NCI-H2081 (cell line): ENCODE results near the gene CACNA2D1.
A peak's percentile ranks its signal among the peaks of the same experiment; 100 is the strongest.
"Not testable (repeated sequence)": the region's sequence is repeated elsewhere in the genome, so short reads cannot be mapped to it uniquely, and the experiment has no call there.

Source experiments
- DNase-seq, 2 experiments: peaks; one replicate each; lab custom pipeline; 2025; lab: John Stamatoyannopoulos, UW

CACNA2D1 gene

DNA sequence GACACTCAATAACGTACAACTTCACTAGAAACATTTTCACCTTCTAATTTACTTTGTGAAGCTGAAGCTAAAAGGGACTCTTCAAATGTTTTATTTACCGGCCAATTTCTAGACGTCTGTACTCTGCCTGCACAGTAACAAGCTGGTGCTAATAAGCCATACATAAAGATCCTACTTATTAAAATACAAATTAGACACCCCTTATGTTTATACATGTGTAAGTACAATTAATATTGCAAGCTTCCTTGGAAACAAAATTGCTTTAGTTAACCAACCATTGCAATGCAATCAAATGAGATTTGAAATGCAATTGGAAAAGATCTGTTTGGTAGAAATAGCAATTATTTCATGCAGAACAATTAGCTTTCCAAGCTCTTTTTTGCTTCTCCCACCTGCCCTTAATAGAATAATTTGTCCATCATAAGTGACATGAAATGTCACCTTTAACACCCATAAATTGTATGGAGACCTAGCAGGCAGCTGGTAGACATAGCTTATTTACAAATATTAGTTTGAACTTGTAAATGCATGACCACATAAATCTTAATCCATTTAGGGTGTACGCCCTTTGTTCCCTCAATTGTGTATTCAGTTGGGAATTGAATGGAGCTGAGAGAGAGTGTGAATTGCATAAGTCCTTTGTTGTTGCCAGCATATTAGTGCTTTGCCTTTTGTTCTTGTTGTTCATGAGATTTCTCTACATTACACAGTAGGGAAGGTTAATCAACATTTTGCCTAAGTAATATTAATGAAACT, 277.1 kb downstream of the CACNA2D1 start:
- peak; percentile 67 to 96 for DNase-seq

DNA sequence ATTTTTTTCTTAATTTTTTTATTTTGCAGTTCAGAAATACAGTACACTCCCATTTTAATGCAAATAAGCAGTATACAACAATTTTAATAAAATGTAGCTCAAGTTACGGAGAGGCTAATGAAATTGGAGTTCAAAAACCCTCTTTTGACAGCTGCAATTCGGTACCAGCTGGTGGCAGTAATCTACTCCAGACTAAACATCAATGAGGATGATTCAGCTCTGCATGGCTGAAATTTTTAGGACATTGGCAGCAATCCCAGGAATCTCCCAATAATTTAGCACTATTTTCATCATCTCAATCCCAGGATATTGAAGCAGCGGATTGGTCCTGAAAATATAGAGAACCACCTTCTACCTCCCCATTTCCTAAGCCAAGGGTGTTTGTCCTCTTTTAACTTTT, 278.8 kb downstream of the CACNA2D1 start:
- peak; percentile 58 to 89 for DNase-seq

DNA sequence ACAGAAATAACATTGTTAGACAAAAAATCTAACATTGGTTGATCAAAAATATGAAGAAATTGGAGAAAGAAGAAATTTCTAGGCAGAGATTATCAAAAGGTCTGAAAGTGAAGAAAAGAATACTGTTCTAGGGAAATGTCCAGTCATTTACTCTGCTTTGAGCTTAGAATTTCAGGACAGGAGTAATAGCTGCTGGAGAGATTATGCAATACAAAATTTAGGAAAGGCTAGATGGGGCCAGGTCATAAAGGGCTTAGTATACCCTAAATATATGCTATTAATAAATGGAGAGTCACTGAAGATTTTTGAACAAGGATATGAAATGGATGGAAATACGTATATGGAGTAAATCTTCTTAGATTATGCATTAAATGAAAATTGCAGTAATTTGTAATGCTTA, 279.2 kb downstream of the CACNA2D1 start:
- DNase-seq: no peak

DNA sequence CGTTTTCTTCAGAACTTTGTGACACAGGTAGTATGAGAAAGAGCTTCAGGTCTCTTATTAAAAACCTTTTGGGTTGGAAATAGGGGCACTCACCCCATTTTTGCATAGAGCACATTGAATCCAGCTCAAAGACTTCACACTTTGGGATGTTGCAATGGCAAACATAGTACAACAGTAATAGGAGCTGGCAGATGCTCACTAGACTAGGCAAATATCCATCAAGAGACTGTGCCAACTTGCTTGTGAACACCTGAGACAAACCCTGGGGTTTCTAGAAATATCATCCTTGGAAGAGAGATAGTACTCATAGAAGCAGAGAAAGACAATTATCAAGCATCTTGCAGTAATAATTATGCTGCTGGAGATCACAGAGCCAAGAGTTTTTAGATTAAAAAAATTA, 280.0 kb downstream of the CACNA2D1 start:
- DNase-seq: peak; percentile 19 to 81

DNA sequence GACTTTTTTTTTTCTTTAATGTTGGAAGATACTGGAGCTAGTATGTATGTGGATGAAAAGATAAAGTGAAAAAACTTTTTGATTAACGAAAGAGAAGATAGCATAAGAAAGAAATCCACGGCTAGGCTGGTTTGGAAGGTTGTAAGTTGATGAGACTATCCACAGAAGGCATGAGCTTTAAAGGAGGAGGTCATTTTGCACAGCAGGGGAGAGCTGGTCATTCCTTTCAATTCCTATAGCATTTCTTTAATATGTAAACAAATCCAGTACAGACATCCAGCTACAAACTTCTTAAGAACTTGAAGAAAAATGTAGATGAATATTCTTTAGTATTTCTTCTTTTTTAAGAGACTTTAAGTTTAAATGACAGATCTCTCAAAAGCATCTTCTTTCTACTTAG, 281.3 kb downstream of the CACNA2D1 start:
- no peak for DNase-seq

DNA sequence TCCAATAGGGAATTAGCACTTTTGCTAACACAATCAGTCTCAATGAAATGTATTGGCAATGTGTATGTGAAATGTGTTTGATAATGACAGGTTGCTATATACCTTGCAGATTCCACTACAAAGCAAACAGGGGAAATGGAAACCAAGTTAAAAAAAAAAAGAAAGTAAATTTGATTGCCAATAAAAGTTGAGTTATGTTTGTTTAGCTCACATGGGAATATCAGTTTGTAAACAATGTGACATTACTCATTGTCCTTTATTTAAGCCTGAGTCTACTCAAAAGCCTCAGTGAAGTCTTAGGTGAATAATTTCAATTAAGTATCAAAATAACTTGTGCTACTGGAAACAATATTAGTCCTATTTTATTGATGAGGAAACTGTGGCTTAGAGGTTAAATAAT, 285.2 kb downstream of the CACNA2D1 start:
- peak; percentile 30 to 75 for DNase-seq

DNA sequence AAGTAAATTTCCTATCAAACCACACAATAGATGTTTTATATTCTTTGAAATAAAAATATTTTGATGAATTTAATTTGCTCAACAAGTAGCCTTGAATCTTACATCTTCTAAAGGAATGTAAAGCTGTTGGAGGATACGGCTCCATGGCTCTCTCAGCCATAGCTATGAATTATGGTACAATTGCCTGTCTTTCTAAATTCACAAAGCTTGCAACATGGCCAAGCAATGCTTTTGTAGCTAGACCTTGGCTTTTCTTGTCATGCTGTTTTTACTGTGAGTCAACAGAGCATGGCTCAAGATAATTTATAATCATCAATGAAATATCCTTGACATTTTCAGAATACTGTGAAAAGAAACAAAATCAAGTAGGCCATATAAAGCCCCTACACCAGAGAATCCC, 286.7 kb downstream of the CACNA2D1 start:
- DNase-seq: peak in 1 of 2 experiments; percentile 45

DNA sequence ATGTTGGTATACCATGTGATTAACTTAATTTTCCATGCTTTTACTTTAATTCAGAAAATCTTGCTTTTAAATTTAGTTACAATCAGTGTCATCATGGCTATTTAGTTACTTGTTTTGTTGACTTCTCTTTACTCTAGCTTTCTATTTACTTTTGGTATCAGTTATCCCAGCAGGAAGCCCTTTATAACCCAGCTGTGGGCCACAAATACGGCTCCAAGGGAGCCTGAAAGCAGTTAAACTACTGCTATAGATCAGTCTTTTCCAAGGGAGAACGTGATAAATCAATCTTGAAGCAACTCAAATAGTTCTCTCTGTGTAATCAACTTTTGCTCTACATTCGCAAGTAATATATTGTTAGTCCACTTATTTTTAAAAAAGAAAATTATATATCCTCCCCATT, 287.4 kb downstream of the CACNA2D1 start:
- DNase-seq: peak; percentile 86 to 95

DNA sequence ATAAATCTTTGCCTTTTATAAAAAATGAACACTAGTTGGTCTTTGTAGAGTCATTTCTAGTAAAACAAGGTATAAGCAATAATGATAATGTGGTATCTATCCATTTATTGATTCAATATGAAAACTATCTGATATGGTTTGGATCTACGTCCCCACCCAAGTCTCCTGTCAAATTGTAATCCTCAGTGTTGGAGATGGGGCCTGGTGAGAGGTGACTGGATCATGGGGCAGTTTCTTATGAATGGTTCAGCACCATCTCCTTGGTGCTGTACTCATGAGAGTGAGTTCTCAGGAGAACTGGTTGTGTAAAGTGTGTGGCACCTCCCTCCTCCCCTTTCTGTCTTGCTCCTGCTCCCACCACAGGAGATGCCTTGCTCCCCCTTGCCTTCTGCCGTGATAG, 288.8 kb downstream of the CACNA2D1 start:
- DNase-seq: peak in 1 of 2 experiments; percentile 23

DNA sequence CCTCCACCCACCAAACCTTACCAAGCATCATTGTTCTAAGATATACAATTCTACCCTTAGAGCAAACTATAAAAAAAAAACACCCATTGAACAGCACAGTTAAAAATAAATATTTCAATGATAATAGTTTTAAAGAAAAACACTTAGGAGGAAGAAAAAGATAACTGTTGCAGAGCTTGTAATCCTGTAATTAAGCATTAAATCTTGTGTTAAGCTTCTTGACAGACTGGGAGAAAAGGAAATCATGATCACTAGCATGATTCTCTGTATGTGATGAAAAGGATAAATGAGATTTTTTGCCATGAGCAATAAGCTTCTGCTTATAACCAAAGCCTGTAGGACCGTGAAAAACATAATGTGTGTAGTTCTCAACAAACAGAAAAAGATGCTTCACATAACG, 289.8 kb downstream of the CACNA2D1 start:
- no peak for DNase-seq

DNA sequence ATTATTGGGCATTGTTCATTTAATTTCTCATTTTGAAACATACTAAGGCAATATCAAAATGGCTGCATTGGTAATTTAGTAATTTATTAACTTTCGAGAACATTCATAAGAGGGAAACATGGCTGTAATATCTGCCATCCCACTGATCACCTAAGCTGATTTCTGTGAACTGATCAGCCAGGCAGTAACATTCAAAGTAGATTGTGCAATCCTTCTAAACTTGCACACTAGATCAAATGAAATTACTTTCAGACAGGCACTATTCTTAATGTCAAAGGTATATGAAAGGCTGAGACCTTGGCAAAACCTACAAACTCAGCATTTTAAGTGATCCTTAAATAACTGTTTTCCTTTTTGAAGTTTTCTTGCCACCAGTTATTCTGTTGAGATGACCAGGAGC, 290.7 kb downstream of the CACNA2D1 start:
- DNase-seq: no peak

DNA sequence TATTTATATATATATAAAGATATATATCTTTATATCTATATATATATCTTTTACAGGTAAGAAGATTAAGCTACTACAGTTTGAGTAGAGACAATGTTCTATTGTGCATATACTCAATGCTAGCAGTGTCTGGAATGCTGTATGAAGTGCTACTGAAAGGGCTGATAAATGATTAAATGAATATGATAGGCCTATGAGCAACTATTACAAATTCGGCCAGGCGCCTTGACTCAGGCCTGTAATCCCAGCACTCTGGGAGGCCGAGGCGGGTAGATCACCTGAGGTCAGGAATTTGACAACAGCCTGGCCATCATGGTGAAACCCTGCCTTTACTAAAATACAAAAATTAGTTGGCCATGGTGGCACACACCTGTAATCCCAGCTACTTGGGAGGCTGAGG, 297.1 kb downstream of the CACNA2D1 start:
- no peak for DNase-seq

DNA sequence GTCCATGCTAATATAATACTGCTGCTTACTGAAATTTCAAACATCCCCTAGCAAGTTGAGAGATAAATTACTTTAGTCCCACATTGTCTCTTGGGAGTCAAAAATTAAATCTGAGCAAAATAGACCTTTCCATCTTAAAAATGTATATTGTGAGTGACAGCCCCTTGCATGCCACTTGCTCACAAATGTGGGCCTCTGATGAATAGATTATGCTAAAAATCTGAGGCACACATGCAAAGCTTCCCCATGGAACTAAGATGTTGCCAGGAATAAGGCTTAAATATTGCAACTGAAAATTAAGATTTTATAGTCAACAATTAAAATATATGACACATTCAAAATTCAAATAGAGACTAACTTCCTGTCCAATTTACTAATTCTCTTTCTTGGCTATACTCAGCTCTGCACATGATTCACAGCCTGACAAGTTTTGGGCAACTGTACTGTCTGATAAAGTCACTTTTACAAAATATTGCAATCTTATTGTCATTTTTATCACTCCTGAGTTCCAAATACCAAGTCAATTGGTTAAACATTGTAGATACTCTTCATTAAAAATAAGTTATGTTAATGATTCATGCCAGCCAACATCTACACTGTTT, 301.2 kb downstream of the CACNA2D1 start:
- no peak for DNase-seq

DNA sequence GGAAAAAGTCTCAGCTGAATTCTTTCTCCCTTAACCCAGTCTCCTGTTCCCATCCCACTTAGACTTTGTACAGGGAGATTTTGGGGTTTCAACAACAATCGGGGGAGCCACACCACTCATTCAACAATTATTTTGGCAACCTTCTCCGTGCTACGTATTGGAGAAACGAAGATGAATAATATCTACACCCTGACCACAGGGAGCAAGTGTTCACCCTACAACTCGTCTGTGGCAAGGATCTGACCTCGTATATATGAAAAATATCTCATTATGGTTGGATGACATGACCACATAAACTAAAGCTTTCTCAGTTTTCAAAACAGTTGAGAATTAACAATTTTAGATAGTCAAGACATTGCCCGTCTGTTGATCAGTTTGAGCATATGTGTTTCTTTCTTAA, 302.1 kb downstream of the CACNA2D1 start:
- no peak for DNase-seq

DNA sequence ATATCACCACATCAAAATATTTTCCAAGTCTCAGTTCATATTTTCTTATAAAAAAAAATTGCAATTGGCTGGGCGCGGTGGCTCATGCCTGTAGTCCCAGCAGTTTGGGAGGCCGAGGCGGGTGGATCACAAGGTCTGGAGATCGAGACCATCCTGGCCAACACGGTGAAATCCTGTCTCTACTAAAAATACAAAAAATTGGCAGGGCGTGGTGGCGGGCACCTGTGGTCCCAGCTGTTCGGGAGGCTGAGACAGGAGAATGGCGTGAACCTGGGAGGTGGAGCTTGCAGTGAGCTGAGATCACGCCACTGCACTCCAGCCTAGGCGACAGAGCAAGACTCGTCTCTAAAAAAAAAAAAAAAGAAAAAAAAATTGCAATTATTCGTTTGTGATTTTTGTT, 303.0 kb downstream of the CACNA2D1 start:
- not testable (repeated sequence) for DNase-seq

DNA sequence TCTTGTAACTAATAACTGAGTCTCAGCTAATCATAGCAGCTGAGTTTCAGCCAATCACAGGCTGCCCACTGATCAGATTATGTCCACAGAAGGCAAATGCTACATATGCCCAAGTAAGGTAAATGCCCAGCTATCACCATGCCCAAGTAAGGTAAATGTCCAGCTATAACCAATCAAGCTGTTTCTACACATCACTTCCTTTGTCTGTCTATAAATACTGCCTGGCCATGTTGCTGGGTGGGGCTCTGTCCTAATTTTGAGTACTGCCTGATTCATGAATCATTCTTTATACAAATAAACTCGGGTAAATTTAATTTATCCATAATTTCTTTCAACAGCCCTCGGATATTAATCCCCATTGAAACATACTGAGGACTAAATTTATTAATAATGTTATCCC, 312.4 kb downstream of the CACNA2D1 start:
- DNase-seq: no peak

DNA sequence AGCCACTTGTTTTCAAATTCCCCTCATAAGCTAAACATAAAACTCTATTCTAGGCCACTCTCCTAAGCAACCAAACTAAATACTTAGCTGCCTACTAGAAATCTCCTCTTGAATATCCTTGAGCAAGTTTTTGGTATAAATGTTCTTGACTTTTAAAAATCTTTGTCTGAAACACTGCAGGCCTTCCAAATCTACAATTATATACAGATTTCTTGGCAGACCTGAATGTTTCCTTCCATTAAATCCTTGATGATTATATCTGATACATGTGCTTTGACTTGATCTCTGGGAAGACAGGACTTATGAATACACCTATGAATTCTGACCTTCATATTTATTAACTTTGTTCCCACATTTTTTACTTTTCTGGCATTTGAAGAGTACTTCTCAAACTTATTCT, 314.5 kb downstream of the CACNA2D1 start:
- no peak for DNase-seq

DNA sequence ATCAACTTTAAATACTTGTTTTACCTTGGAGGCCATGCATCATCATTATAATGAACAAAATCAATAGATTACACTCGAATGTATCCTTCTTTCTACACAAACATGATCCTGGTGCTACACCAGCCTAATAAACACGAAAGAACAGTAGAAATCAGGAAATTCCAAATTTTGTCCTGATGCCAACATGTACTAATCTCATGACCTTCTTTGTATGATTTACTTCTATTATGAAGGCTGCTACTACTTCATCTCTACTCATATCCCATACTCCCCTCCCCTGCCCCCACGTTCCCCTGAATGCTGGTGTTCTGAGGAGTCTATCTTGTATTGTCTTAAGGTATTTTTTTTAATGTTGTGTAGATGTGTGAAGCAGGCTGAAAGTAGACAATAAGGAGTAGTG, 315.0 kb downstream of the CACNA2D1 start:
- no peak for DNase-seq

DNA sequence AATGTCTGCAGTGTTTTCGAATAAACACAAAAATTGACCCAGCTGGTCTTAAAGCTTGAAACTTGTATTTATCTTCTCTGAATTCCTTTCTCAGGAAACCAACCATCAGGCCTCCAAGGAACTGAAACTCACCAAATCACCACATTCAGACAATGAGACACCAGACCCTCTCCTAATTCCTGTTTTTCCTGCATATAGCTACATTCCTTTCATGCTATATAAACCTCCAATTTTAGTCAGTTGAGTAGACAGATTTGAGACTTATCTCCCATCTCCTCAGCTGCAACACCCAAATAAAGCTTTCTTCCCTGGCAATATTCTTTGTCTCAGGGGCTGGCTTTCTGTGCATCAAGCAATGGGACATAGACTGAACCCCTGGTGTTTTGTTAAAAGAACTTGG, 317.0 kb downstream of the CACNA2D1 start:
- no peak for DNase-seq

DNA sequence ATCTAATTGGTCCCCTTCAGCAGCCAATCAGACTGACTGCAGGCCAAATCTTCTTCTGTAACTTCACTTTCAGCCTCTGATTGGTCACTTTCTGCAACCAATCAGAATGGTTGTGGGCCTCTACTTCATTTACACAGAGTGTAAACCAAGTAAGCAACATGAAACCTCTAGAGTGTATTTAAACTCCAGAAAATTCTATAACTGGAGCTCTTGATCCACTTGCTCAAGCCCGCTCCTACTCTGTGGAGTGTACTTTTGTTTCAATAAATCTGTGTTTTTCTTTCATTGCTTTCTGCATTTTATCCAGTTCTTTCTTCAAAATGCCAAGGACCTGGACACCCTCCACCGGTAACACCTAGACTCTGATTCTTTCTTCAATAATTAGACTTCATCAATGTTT, 319.1 kb downstream of the CACNA2D1 start:
- DNase-seq: no peak

DNA sequence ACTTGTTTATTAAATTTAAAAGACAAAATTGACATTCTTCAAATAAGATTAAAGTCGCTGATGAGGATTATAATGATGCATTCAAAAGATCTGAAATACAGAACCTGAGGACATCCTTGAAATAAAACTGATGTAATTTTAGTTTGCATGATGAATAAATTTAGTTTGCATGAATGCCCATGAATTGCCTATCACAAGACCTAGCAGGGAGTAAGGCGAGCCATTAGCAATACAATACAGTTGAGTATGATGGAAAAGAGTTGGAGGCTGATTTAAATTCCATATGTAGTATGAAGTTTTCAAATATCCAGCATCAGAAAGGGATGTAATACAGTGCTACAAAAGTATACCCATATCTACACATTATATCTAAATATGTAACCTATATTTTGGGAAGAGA, 321.3 kb downstream of the CACNA2D1 start:
- DNase-seq: no peak

DNA sequence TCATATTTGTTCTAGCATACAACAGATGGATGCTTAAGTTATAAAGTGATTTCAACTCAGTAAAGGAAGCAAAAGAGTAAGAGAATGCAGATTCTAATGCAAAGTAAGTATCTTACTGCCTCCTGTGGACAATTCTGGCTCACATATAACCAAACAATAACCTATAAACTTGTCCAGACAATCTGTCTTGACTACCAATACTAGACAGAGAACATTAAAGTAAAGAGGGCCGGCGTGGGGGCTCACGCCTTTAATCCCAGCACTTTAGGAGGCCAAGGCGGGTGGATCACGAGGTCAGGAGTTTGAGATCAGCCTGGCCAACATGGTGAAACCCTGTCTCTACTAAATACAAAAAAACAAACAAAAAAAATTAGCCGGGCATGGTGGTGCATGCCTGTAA, 329.3 kb downstream of the CACNA2D1 start:
- DNase-seq: no peak

DNA sequence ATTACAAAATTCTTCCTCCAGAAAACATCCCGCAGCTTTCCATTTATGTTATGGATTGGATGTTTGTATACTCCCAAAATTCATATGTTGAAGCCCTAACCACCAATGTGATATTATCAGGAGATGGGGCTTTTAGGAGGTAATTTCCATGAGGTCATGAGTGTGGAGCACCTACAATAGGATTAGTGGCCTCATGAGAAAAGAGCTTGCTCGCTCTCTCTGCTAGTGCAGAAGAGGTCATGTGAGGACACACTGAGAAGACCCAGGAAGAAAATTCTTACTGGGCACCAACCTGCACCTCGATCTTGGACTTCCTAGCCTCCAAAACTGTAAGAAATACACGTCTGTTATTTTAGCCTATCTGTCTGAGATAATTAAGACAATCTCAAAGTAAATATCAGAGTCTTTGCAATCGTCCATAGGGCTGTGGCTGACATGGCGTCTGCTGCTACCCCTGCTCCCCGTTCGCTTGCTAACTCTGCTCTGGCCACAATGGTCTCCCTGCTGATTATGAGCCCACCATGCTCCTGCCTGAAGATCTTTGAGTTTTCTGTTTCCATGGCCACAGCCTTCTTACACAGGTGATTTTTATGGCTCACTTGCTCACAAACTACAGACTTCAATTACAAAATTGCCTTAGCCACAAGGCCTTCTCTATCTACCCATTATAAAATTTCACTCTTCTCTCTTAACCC, 333.3 kb downstream of the CACNA2D1 start:
- DNase-seq: peak in 1 of 2 experiments; percentile 63
